Left renal pelvis (tissue), 4 donors: ENCODE results near the gene FAIM. TPM values are rescaled to one million over a fixed set of nuclear protein-coding genes. Genes with fewer than 3 reads are reported as not detected.
"Not testable (repeated sequence)": the region's sequence is repeated elsewhere in the genome, so short reads cannot be mapped to it uniquely, and the experiment has no call there.

Source experiments
- DNase-seq, 4 donors: peaks; one replicate each; pipeline ENCODE4 v3.0.0-alpha.2; 2013; ENCODE audit warnings: low read depth in 4 of 4, low spot score in 3 of 4
- polyA plus RNA-seq, 4 donors: library from polyadenylated mRNA; unstranded; fragments of 120-200 nt; gene quantifications; one replicate each; pipeline ENCODE4 v1.2.1, GENCODE V29; 2013; ENCODE audit not compliant: insufficient read length in 4 of 4

FAIM gene, protein sequence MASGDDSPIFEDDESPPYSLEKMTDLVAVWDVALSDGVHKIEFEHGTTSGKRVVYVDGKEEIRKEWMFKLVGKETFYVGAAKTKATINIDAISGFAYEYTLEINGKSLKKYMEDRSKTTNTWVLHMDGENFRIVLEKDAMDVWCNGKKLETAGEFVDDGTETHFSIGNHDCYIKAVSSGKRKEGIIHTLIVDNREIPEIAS
- polyA plus RNA-seq, result 10 to 100 TPM; 27.1 to 38.8 (median 29.1) TPM

- peak; percentile 50 to 63 (median 59) for DNase-seq
Observed at GRCh38 chr3:138608322-138609135, at the start of gene FAIM. Gene FAIM (plus strand): TSS chr3:138608771. CDS start chr3:138619727, 10,956 bp downstream.

DNA sequence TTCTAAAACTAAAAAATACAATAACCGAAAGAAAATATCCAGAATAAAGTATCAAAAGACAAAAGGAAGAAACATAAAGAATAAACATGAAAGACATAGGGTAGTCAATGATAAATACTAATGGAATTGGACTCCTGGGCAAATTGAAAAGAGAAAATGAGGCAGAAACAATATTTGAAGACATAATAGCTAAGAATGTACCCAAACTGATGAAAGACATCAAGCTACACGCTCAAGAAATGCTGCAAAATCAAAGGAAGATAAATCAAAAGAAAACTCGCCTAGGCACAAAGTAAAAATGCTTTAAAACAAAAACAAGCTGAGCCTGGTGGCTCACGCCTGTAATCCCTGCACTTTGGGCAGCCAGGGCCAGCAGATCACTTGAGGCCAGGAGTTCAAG lies 49.4 kb upstream of the FAIM start:
- DNase-seq, result no peak

GRCh38 chr3:138560501-138560900 lies 48.1 kb upstream of the FAIM start:
- DNase-seq, result no peak

DNA sequence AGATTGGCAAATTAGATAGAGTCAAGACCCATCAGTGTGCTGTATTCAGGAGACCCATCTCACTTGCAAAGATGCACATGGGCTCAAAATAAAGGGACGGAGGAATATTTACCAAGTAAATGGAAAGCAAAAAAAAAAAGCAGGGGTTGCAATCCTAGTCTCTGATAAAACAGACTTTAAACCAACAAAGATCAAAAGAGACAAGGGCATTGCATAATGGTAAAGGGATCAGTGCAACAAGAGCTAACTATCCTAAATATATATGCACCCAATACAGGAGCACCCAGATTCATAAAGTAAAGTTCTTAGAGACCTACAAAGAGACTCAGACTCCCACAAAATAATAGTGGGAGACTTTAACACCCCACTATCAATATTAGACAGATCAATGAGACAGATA lies 45.7 kb upstream of the FAIM start:
- not testable (repeated sequence) for DNase-seq

DNA sequence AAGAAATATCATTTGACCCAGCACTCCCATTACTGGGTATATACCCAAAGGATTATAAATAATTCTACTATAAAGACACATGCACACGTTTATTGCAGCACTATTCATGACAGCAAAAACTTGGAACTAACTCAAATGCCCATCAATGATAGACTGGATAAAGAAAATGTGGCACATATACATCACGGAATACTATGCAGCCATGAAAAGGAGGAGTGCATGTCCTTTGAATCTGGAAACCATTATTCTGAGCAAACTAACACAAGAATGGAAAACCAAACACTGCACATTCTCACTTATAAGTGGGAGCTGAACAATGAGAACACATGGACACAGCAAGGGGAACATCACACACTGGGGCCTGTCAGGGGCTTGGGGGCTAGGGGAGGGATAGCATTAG lies 42.3 kb upstream of the FAIM start:
- DNase-seq, result not testable (repeated sequence)

GRCh38 chr3:138567403-138567802 lies 41.2 kb upstream of the FAIM start:
- DNase-seq, result no peak

DNA sequence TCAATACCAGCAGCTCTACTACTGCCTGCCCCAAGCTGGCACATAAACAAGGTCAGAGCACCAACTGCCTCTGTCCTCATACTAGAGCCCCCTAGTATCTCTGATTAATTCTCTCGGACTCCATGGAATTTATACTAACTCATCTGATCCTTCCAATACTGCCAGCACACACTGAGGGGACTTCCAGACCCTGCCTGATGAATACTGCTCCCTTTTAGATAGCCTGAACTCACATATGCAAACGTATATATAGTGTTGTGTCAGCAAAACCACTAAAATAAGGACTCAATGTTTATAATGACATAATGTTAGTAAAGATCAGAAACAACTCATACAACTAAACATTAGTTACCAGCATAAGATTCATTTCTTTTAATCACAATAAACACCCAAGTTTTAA lies 39.5 kb upstream of the FAIM start:
- no peak for DNase-seq

GRCh38 chr3:138569624-138570023 lies 38.9 kb upstream of the FAIM start:
- DNase-seq, result not testable (repeated sequence)

GRCh38 chr3:138573138-138573537 lies 35.4 kb upstream of the FAIM start:
- DNase-seq, result no peak

- DNase-seq, result no peak
Observed at GRCh38 chr3:138578141-138578540, 30.4 kb upstream of the FAIM start.

- DNase-seq, result no peak
Observed at GRCh38 chr3:138578961-138579574, 29.5 kb upstream of the FAIM start.

DNA sequence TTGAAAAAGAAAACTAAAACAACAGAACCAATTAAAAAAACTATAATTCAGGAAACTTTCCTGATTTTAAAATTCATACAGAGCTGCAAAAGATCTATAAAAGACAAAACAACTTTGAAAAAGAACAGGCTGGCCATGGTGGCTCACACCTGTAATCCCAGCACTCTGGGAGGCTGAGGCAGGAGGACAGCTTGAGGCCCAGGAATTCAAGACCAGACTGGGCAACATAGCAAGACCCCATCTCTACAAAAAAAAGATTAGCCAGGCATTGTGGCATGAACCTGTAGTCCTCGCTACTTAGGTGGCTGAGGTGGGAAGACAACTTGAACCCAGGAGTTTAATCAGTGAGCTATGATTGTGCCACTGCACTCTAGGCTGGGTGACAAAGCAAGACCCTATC lies 21.2 kb upstream of the FAIM start:
- DNase-seq, result no peak

- no peak for DNase-seq
Observed at GRCh38 chr3:138588445-138588844, 20.1 kb upstream of the FAIM start.

GRCh38 chr3:138591392-138591791 lies 17.2 kb upstream of the FAIM start:
- DNase-seq, result no peak

DNA sequence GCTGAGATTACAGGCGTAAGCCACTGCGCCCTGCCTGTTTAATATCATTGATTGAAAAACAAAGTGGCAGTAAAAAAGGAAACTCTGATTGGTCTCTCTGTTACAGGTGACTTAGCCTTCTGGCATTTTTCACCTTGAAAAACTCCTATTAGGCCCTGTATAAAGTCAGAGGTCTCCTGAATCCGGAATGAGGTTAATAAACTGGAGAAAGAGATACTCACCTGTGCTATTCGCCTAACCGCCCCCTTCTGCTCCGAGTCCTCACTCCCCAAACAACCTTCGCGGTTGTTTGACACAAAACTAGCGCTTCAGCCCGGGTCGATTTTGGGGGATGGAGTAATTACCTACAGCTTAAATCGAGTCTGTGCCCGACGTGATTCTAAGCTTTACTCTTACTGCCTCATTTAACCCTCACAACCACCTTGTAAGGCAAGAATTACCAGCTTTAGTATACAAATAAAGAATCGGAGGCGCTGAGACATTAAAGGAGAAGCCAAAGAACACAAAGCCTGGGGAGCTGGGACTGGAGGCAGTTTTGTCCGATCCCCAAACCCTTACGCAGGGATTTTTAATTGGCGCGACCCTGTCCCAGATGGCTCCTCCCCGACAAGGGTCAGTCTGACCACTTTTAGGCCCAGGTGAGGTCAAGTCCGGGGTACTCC lies 15.0 kb upstream of the FAIM start:
- peak in 3 of 4 donors; percentile 3 to 33 (median 17) for DNase-seq

DNA sequence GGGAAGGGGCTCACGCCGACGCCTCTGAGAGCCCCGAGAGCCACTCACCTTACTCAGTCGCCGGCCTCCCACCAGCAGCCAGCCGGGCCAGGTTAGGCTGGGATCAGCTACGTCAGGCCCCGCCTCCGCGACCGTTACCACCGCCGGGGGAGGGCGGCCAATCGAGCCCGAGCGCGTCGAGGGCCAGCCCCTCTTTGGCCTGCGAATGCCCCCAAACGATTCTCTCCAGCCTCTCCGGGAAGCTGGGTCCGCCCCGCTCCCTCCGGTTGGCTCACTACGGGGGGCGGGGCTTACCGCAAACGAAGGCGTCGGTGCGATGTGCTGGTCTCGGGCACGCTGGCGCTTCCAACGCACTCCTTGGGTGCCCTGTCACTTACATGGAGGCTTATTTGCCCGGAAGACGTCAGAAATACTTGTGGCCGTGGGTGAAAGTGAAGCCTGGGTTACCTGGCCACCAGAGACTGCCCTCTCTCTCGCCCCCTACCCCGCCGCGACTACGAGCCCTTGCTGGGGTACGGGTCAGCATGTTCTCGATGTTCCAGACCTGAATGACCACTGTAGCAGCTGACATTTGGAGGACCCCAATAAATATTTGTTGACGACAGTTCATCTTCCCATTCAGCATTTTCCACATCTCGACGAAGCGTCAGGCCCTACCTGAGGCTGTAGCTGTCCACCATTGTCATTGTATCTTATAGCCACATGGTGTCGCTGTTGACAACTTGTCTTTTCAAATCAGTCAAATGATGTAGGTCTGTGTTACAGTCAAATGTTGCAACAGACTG lies 14.2 kb upstream of the FAIM start, which contains the start of gene CEP70:
CEP70 (minus strand) TSS at position 111 of the 785 bp plus-strand sequence. CDS start 21,333 bp downstream, outside the sequence.
- DNase-seq, result peak; percentile 84 to 91 (median 88)

DNA sequence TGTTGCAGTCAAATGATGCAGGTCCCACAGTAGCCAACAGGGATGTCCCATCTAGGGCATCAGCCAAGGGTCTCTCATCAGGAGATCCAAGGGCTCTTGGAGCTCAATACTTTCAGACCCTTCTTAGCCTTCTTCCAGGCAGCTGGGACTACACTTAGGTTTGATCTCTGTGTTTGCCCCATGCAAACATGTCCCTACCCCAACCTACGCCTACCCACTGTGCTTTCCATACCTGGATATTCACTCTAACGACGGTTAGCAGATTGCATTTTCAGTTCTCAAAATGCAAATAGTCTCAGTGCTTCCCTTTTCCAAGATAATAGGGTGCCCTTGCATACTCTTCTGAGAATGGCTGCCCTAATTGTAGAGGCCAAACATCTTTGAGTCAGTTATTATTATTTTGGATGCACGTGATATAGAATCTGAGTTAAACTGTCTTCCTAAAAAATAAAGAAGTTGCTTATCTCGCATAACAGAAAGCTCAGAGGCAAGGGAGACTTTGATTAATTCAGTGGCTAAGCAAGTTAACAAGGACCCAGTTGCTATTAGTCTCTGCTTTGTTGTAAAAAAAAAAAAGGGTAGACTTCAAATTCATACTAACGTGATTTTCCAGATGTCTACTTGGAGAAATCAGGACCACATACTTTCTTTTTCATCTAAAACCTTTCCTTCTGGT lies 13.5 kb upstream of the FAIM start:
- DNase-seq, result no peak

DNA sequence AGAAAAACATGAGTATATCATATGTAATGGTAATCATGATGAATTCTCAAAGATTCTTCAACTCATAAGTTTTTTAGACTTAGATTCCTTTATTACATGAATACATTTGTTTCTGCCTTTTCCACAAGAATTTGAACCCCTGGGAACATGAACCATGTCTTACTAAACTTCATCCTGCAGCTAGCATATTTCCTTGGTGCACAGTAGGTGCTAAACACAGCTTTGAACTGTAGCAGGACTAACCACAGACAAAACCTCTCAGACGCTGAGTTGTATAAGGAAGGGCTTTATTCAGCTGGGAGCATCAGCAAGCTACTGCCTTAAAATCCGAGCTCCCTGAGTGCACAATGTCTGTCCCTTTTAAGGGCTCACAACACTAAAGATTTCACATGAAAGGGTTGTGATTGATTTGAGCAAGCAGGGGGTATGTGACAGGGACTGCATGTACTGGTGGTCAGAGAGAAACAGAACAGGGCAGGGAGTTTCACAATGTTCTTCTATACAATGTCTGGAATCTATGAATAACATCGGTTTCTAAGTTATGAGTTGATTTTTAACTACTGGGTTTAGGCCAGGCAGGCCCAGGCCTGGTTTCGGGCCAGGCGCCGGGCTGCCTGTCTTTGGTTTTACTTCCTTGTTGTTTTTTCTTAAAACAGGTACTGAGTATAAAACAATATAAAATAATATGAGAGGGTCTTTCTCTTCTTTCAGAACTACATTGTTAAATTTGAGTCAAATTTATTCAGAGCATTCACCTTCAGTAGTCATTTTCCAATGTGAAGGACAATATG lies 11.2 kb upstream of the FAIM start:
- not testable (repeated sequence) for DNase-seq

DNA sequence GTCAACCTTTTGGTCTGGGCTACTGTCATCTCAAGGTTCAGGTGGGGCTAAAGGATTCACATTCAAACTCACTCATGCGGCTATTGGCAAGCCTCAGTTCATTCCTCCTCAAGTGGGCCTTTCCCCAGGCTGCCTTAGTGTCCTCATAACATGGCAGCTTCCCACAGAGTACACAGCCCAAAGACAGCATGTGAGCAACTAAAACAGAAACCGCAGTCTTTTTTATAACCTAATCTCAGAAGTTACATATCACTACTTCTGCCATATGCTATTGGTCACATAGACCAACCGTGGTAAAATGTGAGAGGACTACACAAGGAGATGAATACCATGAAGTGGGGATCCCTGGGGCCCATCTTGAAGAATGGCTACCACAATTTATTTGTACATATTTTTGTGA lies 10.0 kb upstream of the FAIM start:
- no peak for DNase-seq
